H1 (cell line): ENCODE data around the gene NEURL1B. TPM values are rescaled to one million over a fixed set of nuclear protein-coding genes. Genes with fewer than 3 reads are reported as not detected.

Source experiments
- EZH2 ChIP-seq: fragments of 200-600 bp; sonication (generic); IDR thresholded peaks from 2 replicates; pipeline ENCODE4 v1.7.1; 2012; ENCODE audit warnings: low read depth, mild to moderate bottlenecking, moderate library complexity, low read length, inconsistent platforms; ENCODE audit not compliant: severe bottlenecking
- HDAC2 ChIP-seq, 2 experiments: fragments of 300-600 bp in 1 of 2; sonication (generic) in 1 of 2; IDR thresholded peaks; 2 replicates each; pipeline ENCODE4 v1.6.1; 2011 to 2012; ENCODE audit warnings: low read depth in 2 of 2, low read length in 2 of 2, mild to moderate bottlenecking in 2 of 2, moderate library complexity in 2 of 2, borderline replicate concordance in 1 of 2, inconsistent platforms in 1 of 2
- KDM1A ChIP-seq: fragments of 200-600, 300-600 bp; sonication (generic); IDR thresholded peaks from 2 replicates; pipeline ENCODE4 v1.7.1; 2016; ENCODE audit warnings: mild to moderate bottlenecking, low read length, borderline replicate concordance
- NRF1 ChIP-seq: IDR thresholded peaks from 2 replicates; pipeline ENCODE4 v1.6.1; 2011; ENCODE audit warnings: mild to moderate bottlenecking, low read depth, low read length, improper control_type of control experiment
- SAP30 ChIP-seq: fragments of 300-600 bp; sonication (generic); IDR thresholded peaks from 2 replicates; pipeline ENCODE4 v1.7.1; 2012; ENCODE audit warnings: low read length, moderate library complexity, mild to moderate bottlenecking, inconsistent platforms; ENCODE audit not compliant: insufficient read depth, insufficient replicate concordance
- SP2 ChIP-seq: IDR thresholded peaks from 2 replicates; pipeline ENCODE4 v1.6.1; 2012; ENCODE audit warnings: mild to moderate bottlenecking, low read length, inconsistent platforms
- polyA plus RNA-seq, 7 experiments: library from polyadenylated mRNA; depleted of rRNA in 3 of 7; stranded (reverse) in 5 of 7; unstranded in 2 of 7; fragments of >200 nt in 5 of 7; fragments of 200-250 nt in 2 of 7; gene quantifications; 1 replicate in 5 of 7; 2 replicates in 1 of 7; 4 replicates in 1 of 7; pipeline versions ENCODE4 v1.2.1 to v1.2.3, GENCODE V29; 2011 to 2013; ENCODE audit warnings: missing spikeins in 2 of 7, mixed read lengths in 2 of 7
- total RNA-seq: library from RNA; stranded (reverse); fragmentation: NEBNext Ultra II Directional; extraction: Animal tissue kit (Norgen Biotek cat#: 25700); gene quantifications from 2 replicates; pipeline ENCODE4 v1.2.1, GENCODE V29; 2021
- TF ChIP-seq, protein P1 (sequence below): fragments of 300-600 bp; sonication (generic); IDR thresholded peaks from 2 replicates; pipeline ENCODE4 v1.7.1; 2012; ENCODE audit warnings: low read length, moderate library complexity, mild to moderate bottlenecking, inconsistent platforms; ENCODE audit not compliant: insufficient replicate concordance

NEURL1B gene
- total and polyA plus RNA-seq, 2 of the 8 experiments (the other 6 are each of a cell fraction or from before 2014, with no cell fraction given) = 3.3 to 6.1 TPM

- TF ChIP-seq, protein P1, sequence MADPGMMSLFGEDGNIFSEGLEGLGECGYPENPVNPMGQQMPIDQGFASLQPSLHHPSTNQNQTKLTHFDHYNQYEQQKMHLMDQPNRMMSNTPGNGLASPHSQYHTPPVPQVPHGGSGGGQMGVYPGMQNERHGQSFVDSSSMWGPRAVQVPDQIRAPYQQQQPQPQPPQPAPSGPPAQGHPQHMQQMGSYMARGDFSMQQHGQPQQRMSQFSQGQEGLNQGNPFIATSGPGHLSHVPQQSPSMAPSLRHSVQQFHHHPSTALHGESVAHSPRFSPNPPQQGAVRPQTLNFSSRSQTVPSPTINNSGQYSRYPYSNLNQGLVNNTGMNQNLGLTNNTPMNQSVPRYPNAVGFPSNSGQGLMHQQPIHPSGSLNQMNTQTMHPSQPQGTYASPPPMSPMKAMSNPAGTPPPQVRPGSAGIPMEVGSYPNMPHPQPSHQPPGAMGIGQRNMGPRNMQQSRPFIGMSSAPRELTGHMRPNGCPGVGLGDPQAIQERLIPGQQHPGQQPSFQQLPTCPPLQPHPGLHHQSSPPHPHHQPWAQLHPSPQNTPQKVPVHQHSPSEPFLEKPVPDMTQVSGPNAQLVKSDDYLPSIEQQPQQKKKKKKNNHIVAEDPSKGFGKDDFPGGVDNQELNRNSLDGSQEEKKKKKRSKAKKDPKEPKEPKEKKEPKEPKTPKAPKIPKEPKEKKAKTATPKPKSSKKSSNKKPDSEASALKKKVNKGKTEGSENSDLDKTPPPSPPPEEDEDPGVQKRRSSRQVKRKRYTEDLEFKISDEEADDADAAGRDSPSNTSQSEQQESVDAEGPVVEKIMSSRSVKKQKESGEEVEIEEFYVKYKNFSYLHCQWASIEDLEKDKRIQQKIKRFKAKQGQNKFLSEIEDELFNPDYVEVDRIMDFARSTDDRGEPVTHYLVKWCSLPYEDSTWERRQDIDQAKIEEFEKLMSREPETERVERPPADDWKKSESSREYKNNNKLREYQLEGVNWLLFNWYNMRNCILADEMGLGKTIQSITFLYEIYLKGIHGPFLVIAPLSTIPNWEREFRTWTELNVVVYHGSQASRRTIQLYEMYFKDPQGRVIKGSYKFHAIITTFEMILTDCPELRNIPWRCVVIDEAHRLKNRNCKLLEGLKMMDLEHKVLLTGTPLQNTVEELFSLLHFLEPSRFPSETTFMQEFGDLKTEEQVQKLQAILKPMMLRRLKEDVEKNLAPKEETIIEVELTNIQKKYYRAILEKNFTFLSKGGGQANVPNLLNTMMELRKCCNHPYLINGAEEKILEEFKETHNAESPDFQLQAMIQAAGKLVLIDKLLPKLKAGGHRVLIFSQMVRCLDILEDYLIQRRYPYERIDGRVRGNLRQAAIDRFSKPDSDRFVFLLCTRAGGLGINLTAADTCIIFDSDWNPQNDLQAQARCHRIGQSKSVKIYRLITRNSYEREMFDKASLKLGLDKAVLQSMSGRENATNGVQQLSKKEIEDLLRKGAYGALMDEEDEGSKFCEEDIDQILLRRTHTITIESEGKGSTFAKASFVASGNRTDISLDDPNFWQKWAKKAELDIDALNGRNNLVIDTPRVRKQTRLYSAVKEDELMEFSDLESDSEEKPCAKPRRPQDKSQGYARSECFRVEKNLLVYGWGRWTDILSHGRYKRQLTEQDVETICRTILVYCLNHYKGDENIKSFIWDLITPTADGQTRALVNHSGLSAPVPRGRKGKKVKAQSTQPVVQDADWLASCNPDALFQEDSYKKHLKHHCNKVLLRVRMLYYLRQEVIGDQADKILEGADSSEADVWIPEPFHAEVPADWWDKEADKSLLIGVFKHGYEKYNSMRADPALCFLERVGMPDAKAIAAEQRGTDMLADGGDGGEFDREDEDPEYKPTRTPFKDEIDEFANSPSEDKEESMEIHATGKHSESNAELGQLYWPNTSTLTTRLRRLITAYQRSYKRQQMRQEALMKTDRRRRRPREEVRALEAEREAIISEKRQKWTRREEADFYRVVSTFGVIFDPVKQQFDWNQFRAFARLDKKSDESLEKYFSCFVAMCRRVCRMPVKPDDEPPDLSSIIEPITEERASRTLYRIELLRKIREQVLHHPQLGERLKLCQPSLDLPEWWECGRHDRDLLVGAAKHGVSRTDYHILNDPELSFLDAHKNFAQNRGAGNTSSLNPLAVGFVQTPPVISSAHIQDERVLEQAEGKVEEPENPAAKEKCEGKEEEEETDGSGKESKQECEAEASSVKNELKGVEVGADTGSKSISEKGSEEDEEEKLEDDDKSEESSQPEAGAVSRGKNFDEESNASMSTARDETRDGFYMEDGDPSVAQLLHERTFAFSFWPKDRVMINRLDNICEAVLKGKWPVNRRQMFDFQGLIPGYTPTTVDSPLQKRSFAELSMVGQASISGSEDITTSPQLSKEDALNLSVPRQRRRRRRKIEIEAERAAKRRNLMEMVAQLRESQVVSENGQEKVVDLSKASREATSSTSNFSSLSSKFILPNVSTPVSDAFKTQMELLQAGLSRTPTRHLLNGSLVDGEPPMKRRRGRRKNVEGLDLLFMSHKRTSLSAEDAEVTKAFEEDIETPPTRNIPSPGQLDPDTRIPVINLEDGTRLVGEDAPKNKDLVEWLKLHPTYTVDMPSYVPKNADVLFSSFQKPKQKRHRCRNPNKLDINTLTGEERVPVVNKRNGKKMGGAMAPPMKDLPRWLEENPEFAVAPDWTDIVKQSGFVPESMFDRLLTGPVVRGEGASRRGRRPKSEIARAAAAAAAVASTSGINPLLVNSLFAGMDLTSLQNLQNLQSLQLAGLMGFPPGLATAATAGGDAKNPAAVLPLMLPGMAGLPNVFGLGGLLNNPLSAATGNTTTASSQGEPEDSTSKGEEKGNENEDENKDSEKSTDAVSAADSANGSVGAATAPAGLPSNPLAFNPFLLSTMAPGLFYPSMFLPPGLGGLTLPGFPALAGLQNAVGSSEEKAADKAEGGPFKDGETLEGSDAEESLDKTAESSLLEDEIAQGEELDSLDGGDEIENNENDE = no peak
- TF ChIP-seq KDM1A = no peak
- TF ChIP-seq EZH2 = no peak
- TF ChIP-seq HDAC2 (IDR thresholded peaks at IDR 0.05; ENCODE audit: borderline replicate concordance in 1 of 2, low read depth in 2 of 2, low read length in 2 of 2) = no peak
- TF ChIP-seq NRF1 = no peak
- no peak for TF ChIP-seq SAP30
- no peak for TF ChIP-seq SP2
Measured at GRCh38 chr5:172635038-172635437, 6.0 kb upstream of the NEURL1B start (continued).
